Stimulated activated naive CD8-positive, alpha-beta T cell treated with anti-CD3 and anti-CD28 coated beads, Interleukin-15, amount 100 ng/mL, for 72 hours (primary cell): ENCODE measurements around the gene ARL15.
"Not testable (repeated sequence)": the region's sequence is repeated elsewhere in the genome, so short reads cannot be mapped to it uniquely, and the experiment has no call there.

ENCODE experiments used
- ATAC-seq: fragments of 150-1000 bp; cut with Tn5 transposase; 2 replicates; pipeline ENCODE4 v1.10.0; 2021; ENCODE audit warnings: mild to moderate bottlenecking, moderate library complexity
- DNase-seq, 2 donors: peaks; one replicate each; pipeline ENCODE4 v3.0.0; 2021 to 2022
- H3K27ac Mint-ChIP-seq, 2 donors: one replicate each; pipeline ENCODE4 v1.8.0; 2022; ENCODE audit warnings: mild to moderate bottlenecking in 2 of 2, mixed read lengths in 2 of 2, moderate library complexity in 2 of 2
- H3K27me3 Mint-ChIP-seq: one replicate; pipeline ENCODE4 v1.8.0; 2022; ENCODE audit warnings: mixed read lengths
- H3K4me1 Mint-ChIP-seq: one replicate; pipeline ENCODE4 v1.8.0; 2022; ENCODE audit warnings: mild to moderate bottlenecking, mixed read lengths
- H3K4me3 Mint-ChIP-seq, 2 donors: one replicate each; pipeline ENCODE4 v1.8.0; 2022; ENCODE audit warnings: mild to moderate bottlenecking in 2 of 2, mixed read lengths in 2 of 2, moderate library complexity in 1 of 2
- H3K9me3 Mint-ChIP-seq, 2 donors: one replicate each; pipeline ENCODE4 v1.8.0; 2022; ENCODE audit warnings: mixed read lengths in 2 of 2

ARL15 gene

DNA sequence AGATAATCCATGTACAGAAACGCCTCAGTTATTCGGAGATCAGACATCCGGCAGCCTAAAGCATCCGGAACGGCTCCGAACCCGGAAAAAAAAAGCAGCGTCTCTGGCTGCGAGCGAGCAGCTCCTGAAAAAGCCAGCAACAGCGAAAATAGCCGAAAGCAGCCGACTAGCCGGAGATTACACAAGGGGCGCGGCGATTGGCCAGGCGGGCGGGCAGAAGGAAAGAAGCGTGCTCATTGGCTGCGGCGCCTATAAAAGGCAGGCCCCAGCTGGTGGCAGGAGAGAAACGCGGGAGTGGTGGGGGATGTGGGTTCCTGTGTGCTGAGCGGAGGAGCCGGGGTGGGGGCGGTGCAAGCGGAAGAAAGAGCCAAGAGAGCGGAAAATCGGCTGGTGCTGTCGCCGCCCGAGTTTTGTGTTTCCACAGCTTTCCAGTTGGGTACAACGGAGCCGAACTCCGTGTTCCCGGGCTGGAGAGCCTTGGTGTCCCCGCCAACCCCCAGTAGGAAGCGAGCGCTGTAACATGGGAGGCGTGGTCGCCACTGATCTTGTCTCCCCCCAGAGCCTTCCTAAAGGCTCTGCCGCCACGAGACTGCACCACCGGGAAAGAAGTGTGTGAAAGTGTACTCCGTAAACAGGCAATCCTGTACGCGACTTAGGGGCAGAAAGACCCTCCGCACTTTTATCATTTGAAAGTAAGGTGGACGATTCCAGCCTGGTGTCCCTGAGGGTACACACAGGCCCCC is at the start of gene ARL15:
Gene ARL15, minus strand, starts transcription at position 141 of the 743 bp plus-strand sequence.
- H3K4me3 Mint-ChIP-seq: peak within 1 kb of the TSS; percentile 90 to 92
- DNase-seq (peak; percentile 96 to 98), ATAC-seq (peak; percentile 94)
- H3K27me3 Mint-ChIP-seq: peaks cover 11% of the 10 kb centered on the region
- peaks cover 29% of the 10 kb centered on the region for H3K4me1 Mint-ChIP-seq
- peak within 1 kb of the TSS; percentile 94 to 98 for H3K27ac Mint-ChIP-seq
- no peaks in the 10 kb centered on the region for H3K9me3 Mint-ChIP-seq

DNA sequence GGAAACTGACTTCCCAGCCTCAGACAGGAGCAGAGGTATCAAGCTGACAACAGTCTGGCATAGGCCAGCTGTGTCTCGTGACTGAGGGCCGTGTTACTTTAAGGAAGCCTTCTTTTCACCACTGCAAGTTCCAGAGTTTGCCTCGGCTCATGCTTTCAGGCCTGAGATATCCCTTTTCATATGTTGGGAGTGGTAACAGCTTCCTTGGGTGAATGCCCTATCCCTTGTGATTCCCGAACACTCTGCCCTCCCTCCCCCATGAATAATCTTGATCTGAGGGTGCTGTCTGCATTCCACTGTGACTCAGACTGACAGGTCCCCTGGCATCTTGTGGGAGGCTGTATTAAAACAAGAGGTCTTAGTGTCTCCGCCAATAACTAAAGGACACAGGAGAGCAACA is 49.7 kb upstream of the ARL15 start:
- no peak for ATAC-seq
- no peak for DNase-seq
- no peak overlapping the region for H3K27ac Mint-ChIP-seq
- peaks cover 38% of the 10 kb centered on the region for H3K27me3 Mint-ChIP-seq
- H3K9me3 Mint-ChIP-seq: peaks cover 0 to 11% of the 10 kb centered on the region in 2 donors
- H3K4me3 Mint-ChIP-seq: no peak overlapping the region
- H3K4me1 Mint-ChIP-seq: no peaks in the 10 kb centered on the region

DNA sequence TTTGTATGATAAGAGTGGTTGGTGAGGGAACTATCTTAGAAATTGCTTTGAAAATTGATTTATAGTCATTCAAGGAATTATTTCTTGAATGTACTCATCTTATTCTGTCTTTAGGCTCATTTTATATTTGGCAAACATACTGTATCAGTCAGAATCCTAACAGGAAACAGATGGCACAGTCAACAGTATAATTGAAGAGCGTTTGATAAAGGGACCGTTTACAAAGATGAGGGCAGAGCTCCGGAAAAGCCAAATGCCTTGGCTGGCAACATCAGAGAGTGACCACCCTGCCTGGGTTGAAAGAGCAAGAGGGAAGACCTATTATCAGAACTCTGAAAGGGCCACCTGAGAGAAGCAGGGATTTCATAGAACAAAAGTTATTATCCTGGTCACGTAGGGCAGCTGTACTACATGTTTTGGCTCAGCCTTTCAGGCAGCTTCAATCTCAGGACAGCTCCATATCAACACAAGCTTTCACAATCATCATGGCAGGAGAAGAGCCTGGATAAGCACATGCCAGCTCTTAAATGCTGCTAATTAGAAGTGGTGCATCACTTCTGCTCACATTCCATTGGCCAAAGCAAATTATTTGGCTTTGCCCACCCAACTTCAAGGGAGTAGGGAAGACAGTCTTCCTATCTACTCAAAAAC is 47.2 kb upstream of the ARL15 start:
- peaks cover 12 to 28% of the 10 kb centered on the region in 2 donors for H3K9me3 Mint-ChIP-seq
- ATAC-seq (no peak), DNase-seq (no peak)
- H3K27me3 Mint-ChIP-seq: peaks cover 26% of the 10 kb centered on the region
- H3K4me3 Mint-ChIP-seq: no peak overlapping the region
- no peaks in the 10 kb centered on the region for H3K4me1 Mint-ChIP-seq
- H3K27ac Mint-ChIP-seq: no peak overlapping the region

DNA sequence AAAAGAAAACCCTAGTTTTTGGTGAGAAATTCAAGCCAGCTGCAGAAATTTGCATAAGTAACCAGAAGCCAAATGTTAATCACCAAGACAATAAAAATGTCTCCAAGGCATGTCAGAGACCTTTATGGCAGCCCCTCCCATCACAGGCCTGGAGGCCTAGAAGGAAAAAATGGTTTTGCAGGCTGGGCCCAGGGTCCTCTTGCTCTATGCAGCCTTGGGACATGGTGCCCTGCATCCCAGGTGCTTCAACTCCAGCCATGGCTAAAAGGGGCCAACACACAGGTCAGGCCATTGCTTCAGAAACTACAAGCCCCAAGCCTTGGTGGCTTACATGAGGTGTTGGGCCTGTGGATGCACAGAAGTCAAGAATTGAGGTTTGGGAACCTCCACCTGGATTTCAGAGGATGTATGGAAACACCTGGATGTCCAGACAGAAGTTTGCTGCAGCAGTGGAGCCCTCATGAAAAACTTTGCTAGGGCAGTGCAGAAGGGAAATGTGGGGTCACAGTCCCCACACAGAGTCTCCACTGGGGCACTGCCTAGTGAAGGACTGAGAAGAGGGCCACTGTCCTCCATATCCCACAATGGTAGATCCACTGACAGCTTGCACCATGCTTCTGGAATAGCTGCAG is 43.7 kb upstream of the ARL15 start:
- H3K4me1 Mint-ChIP-seq, ATAC-seq, H3K4me3 Mint-ChIP-seq, H3K27ac Mint-ChIP-seq, DNase-seq: not testable (repeated sequence)
- peaks cover 11% of the 10 kb centered on the region for H3K27me3 Mint-ChIP-seq
- H3K9me3 Mint-ChIP-seq: peaks cover 15 to 28% of the 10 kb centered on the region in 2 donors

DNA sequence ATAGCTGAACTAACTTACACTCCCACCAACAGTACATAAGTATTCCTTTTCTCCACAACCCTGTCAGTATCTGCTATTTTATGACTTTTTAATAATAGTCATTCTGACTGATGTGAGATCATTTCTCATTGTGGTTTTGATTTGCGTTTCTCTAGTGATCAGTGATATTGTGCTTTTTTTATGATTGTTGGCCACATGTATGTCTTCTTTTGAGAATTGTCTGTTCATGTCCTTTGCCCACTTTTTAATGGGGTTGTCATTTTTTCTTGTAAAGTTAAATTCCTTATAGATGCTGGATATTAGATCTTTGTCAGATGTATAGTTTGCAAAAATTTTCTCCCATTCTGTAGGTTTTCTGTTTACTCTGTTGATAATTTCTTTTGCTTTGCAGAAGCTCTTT is 42.2 kb upstream of the ARL15 start:
- not testable (repeated sequence) for ATAC-seq, H3K4me3 Mint-ChIP-seq, DNase-seq, H3K27ac Mint-ChIP-seq, H3K4me1 Mint-ChIP-seq, H3K27me3 Mint-ChIP-seq
- H3K9me3 Mint-ChIP-seq: peaks cover 15 to 28% of the 10 kb centered on the region in 2 donors

DNA sequence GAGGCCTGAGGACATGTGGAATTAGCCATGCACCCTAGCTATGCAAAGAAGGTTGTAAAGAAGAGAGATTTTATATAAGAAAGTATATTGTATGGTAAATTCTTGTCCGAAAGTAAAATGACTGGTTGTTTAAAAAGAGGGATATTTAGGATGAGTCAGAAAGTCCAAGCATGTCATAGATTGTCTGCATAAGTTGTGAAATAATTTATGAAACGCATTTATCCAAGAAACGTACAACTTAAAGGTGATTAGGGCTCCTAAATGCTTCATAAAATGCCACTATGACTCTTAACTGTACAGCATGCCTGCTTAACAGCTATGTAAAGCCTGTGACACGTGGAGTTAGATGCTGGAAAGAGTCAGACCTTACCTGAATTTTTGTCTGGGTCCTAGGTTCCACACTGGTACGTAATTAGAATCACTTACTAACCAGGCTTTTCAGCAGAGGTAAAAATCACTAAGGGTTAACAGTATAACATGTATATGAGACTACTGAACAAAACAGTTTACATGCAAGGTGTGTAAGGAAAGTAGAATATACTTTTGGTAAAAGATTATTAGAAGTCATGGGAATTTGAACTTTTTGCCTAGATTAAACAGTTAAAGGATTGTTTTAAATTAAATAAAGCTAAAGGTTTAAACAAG is 37.0 kb upstream of the ARL15 start:
- no peak for ATAC-seq
- Mint-ChIP-seq H3K4me1 (no peaks in the 10 kb centered on the region), H3K4me3 (no peak overlapping the region), H3K27ac (no peak overlapping the region), H3K27me3 (no peaks in the 10 kb centered on the region), H3K9me3 (peaks cover 0 to 15% of the 10 kb centered on the region in 2 donors)
- DNase-seq: no peak

DNA sequence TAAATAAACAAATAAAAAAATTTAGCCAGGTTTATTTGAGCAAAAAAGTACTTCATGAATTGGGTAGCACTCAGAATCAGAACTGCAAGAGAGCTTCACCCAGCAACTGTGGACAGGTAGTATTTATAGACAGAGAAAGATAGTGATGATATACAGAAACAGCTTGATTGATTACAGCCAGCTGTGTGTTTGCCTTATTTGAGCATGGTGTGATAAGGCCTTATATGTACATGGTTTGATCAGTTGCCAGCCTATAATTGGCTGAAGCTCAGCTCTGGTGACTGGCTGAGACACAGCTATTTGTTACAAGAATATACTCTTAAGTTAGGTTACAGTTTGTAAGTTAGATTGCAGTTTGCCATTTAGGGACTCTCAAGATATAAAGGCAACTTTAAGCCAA is 34.3 kb upstream of the ARL15 start:
- Mint-ChIP-seq H3K9me3 (peaks cover 0 to 11% of the 10 kb centered on the region in 2 donors), H3K27me3 (no peaks in the 10 kb centered on the region)

DNA sequence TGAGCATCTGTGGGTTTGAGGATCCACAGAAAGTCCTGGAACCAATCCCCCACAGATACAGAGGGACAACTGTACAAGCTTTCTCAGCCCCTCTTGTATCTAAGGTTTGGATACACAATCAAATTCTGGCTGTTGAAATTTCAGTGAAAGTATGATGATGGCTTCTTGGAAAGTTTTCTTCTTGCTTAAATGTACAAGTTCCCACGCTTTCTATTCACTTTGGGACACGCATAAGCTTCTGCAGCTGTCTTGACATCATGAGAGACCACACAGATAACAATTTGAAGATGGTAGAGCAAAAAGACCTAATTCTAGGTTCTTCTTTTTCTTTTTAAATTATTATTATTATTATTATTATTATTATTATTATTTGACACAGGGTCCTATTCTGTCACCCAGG is 31.6 kb upstream of the ARL15 start:
- H3K4me3 Mint-ChIP-seq: no peak overlapping the region
- no peak overlapping the region for H3K27ac Mint-ChIP-seq
- peaks cover 16 to 22% of the 10 kb centered on the region in 2 donors for H3K9me3 Mint-ChIP-seq
- ATAC-seq (no peak), DNase-seq (no peak)
- no peaks in the 10 kb centered on the region for H3K4me1 Mint-ChIP-seq
- H3K27me3 Mint-ChIP-seq: no peaks in the 10 kb centered on the region

More for the DNA sequence above, 34.3 kb upstream of the ARL15 start:
- H3K4me1 Mint-ChIP-seq: no peaks in the 10 kb centered on the region
- no peak overlapping the region for H3K4me3 Mint-ChIP-seq
- no peak for ATAC-seq
- no peak overlapping the region for H3K27ac Mint-ChIP-seq
- no peak for DNase-seq

DNA sequence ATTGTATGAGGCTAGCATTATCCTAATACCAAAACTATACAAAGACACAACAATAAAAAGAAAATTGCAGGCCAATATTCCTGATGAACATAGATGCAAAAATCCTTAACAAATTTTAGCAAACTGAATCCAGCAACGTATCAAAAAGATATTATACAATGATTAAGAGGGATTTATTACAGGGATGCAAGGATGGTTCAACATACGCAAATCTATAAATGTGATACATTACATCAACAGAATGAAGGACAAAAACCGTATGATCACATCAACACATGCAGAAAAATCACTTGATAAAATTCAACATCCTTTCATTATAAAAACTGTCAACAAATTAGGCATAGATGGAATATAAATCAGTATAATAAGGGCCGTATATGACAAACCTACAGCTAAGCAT is 27.1 kb upstream of the ARL15 start:
- H3K27me3 Mint-ChIP-seq: no peaks in the 10 kb centered on the region
- H3K9me3 Mint-ChIP-seq: peaks cover 35 to 47% of the 10 kb centered on the region in 2 donors
- no peak for ATAC-seq
- no peak for DNase-seq
- H3K4me3 Mint-ChIP-seq: no peak overlapping the region
- H3K4me1 Mint-ChIP-seq: no peaks in the 10 kb centered on the region
- no peak overlapping the region for H3K27ac Mint-ChIP-seq

DNA sequence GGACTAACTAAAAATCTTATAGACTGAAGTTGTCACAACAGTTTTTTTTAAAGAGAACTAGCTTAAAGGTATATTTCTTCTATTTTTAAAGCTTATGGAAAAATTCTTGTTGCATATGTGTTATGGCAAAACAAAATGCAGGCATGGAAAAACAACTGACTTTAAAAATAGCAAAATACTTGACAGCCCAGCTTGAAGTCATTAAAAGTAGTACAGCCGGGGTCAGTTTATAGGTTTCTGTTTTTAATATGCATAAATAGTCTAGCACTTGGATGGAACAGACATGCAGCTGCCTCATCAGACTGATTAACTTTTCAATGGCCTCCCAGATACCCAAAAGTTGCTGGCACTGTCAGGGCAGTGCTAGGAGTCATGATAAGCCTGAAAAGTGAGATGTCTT is 22.3 kb upstream of the ARL15 start:
- H3K4me3 Mint-ChIP-seq: no peak overlapping the region
- peaks cover 7% of the 10 kb centered on the region for H3K27me3 Mint-ChIP-seq
- H3K9me3 Mint-ChIP-seq: peaks cover 26 to 38% of the 10 kb centered on the region in 2 donors
- no peak overlapping the region for H3K27ac Mint-ChIP-seq
- ATAC-seq (no peak), DNase-seq (no peak)
- no peaks in the 10 kb centered on the region for H3K4me1 Mint-ChIP-seq

DNA sequence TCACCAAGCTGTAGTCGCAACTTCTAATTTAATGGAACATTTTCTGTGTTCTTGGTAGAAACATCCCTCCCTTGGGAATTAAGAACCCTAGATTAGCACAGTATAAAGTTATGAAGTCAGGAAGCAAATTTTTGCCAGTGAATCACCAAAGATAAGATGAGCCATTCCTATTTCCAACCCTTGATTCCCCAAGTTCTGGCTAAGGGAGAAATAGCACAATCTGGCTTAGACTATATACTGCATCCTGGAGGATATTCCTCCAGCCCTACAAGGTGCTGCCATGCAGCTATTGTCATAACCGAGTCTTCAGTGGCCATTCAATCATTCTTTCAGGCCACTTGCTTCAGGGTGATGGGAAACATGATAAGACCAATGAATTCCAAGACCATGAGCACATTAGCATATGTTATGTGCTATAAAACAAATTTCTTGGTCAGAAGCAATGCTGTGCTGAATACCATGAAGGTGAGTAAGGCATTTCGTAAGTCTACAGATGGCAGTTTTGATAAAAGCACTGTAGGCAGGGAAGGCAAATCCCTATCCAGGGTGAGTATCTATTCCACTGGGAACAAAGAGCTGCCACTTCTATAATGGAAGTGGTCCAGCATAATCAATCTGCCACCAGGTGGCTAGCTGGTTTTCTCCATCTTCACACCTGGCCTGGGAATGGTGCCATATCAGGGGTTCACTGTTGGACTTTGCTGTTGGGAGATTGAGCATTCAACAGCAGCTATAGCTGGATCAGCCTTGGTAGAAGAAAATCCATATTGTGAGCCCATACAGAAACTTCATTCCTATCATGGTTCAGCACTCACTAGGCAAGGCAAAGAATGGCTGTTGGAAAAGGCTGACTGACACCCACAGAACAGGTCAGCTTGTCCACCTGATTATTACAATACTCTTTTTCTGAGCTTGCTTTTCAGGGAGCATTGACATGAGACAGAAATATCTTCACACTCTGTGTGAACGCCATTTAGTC is 19.6 kb upstream of the ARL15 start:
- ATAC-seq: no peak
- H3K4me3 Mint-ChIP-seq: no peak overlapping the region

DNA sequence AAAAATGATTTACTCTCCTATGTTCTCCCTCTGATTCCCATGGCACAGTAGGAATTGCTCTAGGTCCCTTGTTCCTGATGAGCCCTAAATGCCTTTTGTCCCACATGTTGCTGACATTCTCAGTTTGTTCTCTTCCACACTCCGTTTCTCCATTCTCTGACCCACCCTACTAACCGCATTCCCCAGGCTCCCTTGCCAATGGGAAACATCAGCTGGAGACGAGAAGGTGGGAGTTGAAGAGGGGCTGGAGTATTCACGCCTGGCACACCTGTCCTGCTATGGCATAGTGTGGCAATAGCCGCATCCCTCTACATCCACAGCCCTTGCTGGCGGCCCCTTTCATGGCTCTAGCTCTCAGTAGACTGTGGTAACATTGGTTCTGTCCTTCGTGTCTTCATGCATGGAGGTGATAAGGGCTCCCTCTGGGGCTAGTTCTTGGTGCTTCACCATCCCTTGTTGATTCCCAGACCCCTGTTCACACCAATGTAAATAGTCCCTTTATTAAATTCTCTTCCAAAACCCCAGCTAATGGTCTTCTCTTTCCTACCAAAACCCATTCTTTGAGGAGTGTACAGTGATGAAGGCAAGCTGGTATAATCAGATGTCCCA is 16.4 kb upstream of the ARL15 start:
- Mint-ChIP-seq H3K27me3 (peaks cover 13% of the 10 kb centered on the region), H3K4me3 (no peak overlapping the region), H3K27ac (no peak overlapping the region), H3K4me1 (peaks cover 10% of the 10 kb centered on the region), H3K9me3 (no peaks in the 10 kb centered on the region)
- no peak for ATAC-seq
- DNase-seq: no peak

More for the DNA sequence above, 19.6 kb upstream of the ARL15 start:
- Mint-ChIP-seq H3K27me3 (peaks cover 15% of the 10 kb centered on the region), H3K27ac (no peak overlapping the region), H3K9me3 (peaks cover 7 to 13% of the 10 kb centered on the region in 2 donors), H3K4me1 (peaks cover 10% of the 10 kb centered on the region)
- no peak for DNase-seq

DNA sequence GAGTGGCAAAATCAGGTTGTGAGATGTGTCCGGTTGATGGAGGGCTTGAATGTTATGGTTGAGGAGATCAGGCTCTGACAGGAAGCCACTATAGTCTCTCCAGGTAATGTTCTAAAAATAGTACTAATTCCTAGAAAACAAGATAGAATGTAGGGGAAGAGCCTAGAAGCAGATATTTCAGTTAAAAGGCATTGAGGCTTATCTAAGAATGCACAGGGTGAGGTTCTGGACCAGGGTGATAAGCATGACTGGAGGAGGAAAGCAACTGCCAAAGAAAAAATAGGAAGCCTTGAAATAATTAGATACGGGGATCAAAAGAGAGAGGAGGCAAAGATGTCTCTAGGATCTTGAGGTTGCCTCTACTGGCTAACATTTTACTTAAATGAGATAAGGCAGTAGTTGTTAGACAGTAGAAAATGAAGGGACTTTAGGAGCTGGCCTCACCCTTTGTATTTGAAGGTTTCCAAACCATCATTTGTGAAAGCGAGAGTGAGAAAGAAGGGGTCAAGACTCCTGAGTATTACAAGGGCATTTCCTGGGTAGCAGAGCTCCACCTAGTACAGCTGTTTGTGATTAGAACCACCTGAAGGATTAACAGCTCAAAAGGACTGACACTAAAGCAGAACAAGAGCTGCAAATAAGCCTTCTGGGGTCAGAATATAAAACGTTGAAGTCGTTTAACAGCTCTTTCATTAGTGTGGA is 15.4 kb upstream of the ARL15 start:
- H3K4me1 Mint-ChIP-seq: peaks cover 10% of the 10 kb centered on the region
- H3K9me3 Mint-ChIP-seq: no peaks in the 10 kb centered on the region
- H3K4me3 Mint-ChIP-seq: no peak overlapping the region
- H3K27me3 Mint-ChIP-seq: peaks cover 8% of the 10 kb centered on the region
- H3K27ac Mint-ChIP-seq: no peak overlapping the region
- no peak for DNase-seq
- ATAC-seq: no peak

DNA sequence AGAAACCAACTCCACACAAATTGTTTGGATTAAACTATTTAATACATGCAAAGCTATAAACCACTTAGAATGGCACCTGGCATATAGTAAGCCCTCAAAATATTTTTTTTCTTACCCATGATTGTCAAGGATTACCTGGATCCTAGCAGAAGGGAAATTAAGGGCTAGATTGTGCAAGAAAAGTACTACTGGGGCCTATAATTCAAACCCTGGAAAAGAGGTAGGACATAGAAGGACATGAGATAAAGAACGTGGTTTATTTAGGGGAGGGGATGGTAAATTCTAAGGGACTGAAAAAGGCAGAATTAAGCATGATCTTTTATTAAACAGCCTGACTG is 14.9 kb upstream of the ARL15 start:
- DNase-seq: no peak
- H3K27me3 Mint-ChIP-seq: peaks cover 13% of the 10 kb centered on the region
- no peak overlapping the region for H3K4me3 Mint-ChIP-seq
- no peak for ATAC-seq
- H3K27ac Mint-ChIP-seq: no peak overlapping the region
- H3K4me1 Mint-ChIP-seq: peaks cover 10% of the 10 kb centered on the region
- no peaks in the 10 kb centered on the region for H3K9me3 Mint-ChIP-seq
